GM18505 (cell line): ENCODE measurements around the gene ACTN4.
A peak's percentile ranks its signal among the peaks of the same experiment; 100 is the strongest.

Experiments
- ATAC-seq: cut with Tn5 transposase; IDR thresholded peaks from one replicate; pipeline ENCODE4 v1.9.1; 2021; ENCODE audit not compliant: unreplicated experiment
- POLR2A ChIP-seq: IDR thresholded peaks from 4 replicates; pipeline ENCODE4 v1.6.1; 2011; ENCODE audit warnings: borderline replicate concordance; ENCODE audit not compliant: insufficient read depth, insufficient read length; ENCODE audit errors: extremely low read depth

The ACTN4 gene

DNA sequence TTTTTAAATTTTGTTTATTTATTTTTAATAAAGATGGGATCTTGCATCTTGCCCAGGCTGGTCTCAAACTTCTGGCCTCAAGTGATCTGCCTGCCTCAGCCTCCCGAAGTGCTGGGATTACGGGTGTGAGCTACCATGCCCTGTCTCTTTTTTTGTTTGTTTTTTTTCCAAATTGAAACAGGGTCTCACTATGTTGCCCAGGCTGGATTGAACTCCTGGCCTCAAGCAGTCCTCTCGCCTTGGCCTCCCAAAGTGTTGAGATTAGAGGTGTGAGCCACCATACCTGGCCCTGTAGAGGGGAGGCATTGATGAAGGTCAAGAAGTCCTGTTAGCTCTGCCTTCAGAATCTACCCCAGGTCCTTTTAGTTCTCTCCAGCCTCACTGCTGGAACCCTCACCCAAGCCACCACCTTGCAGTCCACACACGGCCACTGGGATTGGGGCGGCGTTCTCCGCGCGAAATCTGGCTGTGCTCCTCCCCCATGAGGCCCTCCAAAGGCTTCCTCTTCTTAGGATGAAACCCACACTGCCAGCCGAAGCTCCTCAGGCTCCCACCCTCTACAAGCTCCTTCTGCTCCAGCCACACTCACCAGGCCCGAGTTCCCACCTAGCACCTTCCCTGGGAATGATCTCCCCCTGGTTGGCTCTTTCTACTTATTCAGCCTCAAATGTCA lies 34.9 kb downstream of the ACTN4 start:
- TF ChIP-seq POLR2A = no peak
- ATAC-seq = no peak

DNA sequence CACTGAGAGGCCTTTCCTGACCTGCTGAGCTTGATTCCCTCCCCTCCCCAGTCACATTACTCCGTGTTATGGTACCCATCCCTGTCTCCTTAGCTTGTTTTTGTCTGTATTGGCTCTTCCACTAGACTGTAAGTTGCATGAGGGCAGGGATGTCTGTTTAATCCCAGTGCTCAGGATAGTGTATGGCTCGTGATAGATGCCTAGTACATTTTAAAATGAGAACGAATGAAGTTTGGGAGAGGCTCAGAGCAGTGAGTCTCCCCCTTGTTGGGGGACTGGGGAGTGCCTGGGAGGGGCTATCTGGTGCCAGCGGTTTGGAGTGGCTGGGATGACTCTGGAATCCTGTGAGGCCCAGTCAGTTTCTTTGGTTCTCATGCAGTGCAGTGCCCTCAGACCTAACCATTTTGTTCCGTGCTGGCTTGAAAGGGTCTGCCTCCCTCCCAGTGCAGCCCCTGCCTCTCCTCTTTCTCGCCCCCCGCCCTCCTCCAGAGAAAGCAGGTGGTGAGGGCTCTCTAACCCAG lies 35.5 kb downstream of the ACTN4 start:
- ATAC-seq = no peak
- no peak for TF ChIP-seq POLR2A

DNA sequence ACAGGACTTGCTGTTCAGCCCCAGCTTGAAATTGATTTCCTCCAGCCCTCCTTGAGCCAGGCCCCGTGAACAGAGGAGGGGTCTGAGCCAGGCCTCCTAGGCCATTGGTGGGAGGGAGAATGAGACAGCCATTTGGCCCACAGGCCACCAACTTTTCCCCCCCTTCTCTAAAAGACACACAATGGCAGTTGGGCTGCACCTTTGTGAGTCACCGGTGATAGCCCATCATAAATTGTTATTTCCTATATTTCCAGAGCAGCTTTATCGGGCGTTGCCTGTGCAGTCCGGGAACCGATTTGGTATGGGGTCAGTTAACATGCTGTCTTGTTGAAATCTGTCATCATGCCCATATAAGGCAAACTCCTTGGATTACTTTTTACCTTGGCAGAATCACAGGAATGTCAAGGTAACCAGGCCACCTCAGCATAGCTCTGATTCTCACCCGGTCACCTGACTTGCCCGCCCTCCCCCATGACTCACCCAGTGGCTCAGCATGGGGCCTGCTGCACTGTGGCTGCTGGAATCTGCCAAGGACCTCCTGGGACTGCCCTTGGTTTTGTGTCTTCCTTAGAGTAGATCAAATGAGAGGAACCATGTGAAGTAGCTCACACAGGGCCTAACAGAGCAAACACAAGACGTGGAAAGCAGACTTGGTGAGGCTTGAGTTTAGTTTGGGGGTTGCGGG lies 36.1 kb downstream of the ACTN4 start:
- no peak for TF ChIP-seq POLR2A
- ATAC-seq = no peak

DNA sequence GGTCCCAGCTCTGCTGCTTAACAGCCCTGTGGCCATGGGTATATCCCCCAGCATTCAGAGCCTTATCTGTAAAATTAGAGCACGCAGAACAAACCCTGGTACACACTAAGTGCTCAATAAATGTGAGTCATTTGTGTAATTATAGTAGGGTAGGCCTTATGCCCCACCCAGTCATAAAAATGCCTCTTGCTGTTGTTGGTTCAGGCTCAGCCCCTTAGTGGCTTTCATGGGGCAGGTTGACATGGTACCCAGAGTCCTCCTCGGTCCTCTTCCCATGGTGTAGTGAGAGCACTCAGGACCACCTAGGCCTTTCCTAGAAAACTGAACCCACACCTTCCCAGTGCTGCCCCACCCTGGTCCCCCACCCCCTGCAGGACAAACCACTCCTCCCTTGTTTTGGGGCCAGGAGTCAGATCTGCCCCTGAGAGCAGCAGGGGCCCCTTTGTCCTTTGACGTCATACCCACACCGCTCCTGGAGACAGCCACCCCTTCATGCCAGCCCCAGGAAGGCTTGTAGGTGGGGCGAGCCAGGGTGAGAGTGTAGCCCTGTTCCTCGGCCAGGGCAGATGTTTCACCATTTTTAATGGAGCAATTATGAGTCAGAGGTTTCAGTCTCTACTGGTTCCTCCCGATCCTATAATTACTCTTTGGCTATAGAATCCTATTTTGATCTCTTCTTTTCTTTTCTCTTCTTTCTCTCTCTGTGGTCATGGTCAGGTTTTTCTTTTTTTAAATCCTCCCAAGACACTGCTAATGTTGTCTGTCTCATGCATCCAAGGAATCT lies 36.8 kb downstream of the ACTN4 start:
- no peak for ATAC-seq
- TF ChIP-seq POLR2A = no peak

DNA sequence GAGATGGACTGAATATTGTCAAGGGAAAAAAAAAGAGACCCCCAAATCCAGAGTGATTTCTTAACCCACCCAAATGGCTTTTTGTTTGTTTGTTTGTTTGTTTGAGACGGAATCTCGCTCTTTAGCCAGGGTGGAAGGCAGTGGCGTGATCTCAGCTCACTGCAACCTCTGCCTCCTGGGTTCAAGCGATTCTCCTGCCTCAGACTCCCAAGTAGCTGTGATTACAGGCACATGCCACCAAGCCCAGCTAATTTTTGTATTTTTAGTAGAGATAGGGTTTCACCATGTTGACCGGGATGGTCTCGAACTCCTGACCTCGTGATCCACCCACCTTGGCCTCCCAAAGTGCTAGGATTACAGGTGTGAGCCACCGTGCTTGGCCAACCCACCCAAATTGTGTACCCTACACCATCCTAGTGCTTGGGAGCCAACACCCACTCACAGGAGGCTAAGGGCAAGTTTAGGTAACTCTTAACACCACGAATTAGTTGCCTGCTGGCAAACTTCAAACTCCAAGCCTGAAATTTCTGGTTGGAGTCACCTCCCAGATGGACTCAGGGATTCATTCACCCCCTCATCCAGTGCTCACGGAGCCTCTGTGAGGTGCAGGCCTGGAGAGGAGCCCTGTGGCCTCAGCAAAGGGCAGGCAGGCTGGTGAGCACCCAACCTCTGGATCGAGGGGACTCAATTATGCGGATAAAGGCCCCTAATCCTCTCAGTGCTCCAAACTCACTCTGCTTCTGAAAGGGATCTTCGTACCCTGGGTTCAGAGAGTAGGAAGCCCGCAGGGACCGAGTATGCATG lies 37.6 kb downstream of the ACTN4 start:
- TF ChIP-seq POLR2A = no peak
- no peak for ATAC-seq

DNA sequence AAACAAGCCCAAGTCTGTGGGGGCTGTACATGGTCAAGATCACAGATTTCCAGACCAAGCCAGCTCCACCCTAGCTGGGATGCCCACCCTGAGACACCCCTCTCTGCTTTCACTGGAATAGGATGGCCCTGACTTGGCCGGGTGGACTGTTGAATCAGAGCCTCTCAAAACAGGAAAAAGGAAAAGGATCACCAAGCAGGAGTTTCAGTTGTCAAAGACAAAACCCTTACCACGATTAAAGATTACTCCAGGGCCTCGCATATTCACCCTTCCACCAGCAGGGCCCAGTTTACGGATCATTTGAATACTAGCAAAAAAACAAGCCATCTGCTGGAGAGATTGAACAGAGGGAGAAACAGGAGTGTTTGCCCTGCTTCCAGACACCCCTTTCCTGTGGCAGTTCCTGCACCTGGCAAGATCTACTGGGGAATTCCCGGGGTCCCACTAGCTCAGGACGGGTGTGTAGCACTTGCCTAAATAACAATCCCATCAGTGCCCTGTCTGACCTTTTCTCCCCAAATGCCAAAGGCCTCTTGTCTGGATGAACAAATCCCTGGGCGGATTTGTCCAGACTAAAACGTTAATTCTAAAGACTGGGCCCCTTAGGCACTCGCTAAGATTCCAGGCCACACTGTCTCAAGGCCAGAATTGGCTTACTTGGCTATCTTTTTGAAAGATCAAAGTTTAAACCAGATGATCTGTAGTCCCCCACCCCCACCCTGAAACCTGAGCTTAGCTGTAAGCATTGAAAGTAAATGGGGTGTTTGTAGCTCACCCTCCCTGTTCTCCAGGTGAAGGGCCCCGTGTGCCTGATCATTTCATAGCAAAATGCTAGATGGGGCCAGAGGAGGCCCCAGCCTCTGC lies 38.4 kb downstream of the ACTN4 start:
- TF ChIP-seq POLR2A = no peak
- no peak for ATAC-seq

DNA sequence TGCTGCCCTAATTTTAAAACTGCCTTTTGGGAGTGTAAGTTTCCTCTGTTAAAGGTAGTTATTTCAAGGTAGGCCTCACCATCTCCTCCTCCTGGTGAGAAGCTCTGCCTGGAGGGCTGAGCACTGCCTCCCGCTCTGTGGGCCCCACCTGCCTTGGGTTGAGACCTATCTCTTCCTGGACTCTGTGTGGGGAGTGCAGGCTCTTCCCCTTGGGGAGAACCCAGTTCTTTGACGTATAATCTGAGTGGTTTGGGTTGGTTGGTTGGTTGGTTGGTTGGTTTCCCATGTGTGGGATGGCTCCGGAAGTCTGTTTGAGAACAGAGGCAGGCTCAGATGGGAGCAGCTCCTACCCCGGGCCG lies 39.1 kb downstream of the ACTN4 start:
- ATAC-seq = no peak

DNA sequence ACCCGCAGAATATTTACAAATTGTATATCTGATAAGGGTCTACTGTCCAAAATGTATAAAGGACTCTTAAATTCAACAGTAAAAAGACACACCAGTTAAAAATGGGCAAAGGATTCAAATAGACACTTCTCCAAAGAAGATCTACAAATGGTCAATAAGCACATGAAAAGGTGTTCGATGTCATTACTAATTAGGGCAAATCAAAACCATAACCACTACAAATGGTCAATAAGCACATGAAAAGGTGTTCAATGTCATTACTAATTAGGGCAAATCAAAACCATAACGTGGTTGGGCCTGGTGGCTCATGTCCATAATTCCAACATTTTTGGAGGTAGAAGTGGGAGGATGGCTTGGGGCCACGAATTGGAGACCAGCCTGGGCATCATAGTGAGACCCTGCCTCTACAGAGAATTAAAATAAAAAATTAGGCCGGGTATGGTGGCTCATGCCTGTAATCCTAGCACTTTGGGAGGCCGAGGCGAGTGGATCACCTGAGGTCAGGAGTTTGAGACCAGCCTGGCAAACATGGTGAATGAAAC lies 40.5 kb downstream of the ACTN4 start:
- no peak for TF ChIP-seq POLR2A
- ATAC-seq = no peak

More for the DNA sequence above, 39.1 kb downstream of the ACTN4 start:
- peak; percentile 57 for TF ChIP-seq POLR2A

DNA sequence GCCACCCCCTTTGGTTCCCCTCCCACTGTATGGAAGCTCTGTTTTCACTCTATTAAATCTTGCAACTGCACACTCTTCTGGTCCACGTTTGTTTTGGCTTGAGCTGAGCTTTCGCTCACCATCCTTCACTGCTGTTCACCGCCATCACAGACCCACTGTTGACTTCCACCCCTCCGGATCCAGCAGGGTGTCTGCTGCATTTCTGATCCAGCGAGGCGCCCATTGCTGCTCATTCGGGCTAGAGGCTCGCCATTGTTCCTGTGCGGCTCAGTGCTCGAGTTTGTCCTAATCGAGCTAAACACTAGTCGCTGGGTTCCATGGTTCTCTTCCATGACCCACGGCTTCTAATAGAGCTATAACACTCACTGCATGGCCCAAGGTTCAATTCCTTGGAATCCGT lies 42.7 kb downstream of the ACTN4 start:
- TF ChIP-seq POLR2A = no peak
- ATAC-seq = no peak

DNA sequence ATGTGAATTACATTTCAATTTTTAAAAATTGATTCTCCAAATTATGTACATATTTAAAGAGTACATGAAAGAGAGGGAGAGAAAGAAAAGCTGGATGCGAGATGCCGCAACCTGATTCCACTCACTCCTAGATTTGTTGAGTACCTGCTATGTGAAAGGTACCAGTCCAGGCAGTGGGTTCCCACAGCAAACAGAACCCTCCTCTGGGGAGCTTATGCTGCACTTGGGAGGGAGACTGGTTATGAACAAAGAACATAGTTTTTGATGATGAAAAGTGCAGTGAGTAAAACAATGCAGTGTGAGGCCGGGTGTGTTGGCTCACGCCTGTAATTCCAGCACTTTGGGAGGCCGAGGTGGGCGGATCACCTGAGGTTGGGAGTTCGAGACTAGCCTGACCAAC lies 43.4 kb downstream of the ACTN4 start:
- no peak for ATAC-seq
- TF ChIP-seq POLR2A = no peak

DNA sequence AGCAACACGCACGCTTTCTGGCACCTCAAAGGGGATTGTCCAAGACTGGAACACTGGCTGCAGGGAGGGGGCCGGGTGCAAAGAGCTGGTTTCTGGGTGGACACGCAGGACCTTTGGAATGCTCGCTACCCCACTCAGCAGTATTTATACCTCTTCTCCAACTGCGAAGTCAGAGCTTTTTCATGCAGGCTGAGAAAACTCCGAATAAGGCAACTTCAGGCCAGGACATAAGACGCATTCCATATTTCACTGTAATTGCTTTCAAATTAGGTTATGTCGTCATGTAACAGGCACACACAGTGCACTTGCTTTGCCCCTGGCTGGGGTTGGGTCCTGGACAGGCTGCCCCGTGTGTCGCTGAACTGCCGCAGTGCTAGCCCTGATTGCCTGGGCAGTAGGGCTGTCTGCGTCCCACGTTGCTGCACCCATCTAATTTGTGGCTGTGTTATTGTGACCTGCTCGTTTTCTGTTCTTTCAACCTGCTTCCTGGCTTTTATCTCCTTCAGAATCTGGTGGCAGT lies 44.5 kb downstream of the ACTN4 start:
- no peak for TF ChIP-seq POLR2A
- ATAC-seq = no peak
